Measurements from ENCODE around the gene TPRG1L. TPM values are rescaled to one million over a fixed set of nuclear protein-coding genes. Genes with fewer than 3 reads are reported as not detected.

The TPRG1L gene
- total and polyA plus RNA-seq, 10 of the 15 experiments (the other 5 are each of a cell fraction or from before 2014, with no cell fraction given), result 1.5 to 16.5 (median 8.0) TPM

- TF ChIP-seq, protein P1, sequence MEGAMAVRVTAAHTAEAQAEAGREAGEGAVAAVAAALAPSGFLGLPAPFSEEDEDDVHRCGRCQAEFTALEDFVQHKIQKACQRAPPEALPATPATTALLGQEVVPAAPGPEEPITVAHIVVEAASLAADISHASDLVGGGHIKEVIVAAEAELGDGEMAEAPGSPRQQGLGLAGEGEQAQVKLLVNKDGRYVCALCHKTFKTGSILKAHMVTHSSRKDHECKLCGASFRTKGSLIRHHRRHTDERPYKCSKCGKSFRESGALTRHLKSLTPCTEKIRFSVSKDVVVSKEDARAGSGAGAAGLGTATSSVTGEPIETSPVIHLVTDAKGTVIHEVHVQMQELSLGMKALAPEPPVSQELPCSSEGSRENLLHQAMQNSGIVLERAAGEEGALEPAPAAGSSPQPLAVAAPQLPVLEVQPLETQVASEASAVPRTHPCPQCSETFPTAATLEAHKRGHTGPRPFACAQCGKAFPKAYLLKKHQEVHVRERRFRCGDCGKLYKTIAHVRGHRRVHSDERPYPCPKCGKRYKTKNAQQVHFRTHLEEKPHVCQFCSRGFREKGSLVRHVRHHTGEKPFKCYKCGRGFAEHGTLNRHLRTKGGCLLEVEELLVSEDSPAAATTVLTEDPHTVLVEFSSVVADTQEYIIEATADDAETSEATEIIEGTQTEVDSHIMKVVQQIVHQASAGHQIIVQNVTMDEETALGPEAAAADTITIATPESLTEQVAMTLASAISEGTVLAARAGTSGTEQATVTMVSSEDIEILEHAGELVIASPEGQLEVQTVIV (IDR thresholded peaks at IDR 0.05; ENCODE audit: borderline replicate concordance, partially characterized antibody), result no peak
- TF ChIP-seq, protein P2, sequence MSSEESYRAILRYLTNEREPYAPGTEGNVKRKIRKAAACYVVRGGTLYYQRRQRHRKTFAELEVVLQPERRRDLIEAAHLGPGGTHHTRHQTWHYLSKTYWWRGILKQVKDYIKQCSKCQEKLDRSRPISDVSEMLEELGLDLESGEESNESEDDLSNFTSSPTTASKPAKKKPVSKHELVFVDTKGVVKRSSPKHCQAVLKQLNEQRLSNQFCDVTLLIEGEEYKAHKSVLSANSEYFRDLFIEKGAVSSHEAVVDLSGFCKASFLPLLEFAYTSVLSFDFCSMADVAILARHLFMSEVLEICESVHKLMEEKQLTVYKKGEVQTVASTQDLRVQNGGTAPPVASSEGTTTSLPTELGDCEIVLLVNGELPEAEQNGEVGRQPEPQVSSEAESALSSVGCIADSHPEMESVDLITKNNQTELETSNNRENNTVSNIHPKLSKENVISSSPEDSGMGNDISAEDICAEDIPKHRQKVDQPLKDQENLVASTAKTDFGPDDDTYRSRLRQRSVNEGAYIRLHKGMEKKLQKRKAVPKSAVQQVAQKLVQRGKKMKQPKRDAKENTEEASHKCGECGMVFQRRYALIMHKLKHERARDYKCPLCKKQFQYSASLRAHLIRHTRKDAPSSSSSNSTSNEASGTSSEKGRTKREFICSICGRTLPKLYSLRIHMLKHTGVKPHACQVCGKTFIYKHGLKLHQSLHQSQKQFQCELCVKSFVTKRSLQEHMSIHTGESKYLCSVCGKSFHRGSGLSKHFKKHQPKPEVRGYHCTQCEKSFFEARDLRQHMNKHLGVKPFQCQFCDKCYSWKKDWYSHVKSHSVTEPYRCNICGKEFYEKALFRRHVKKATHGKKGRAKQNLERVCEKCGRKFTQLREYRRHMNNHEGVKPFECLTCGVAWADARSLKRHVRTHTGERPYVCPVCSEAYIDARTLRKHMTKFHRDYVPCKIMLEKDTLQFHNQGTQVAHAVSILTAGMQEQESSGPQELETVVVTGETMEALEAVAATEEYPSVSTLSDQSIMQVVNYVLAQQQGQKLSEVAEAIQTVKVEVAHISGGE (CRISPR knock-in tag; IDR thresholded peaks at IDR 0.05), result no peak
- no peak for TF ChIP-seq IRF4 (IDR thresholded peaks at IDR 0.05; ENCODE audit: low read depth, low read length)
- no peak for TF ChIP-seq ZNF622 (IDR thresholded peaks at IDR 0.05)
- TF ChIP-seq, protein P3, sequence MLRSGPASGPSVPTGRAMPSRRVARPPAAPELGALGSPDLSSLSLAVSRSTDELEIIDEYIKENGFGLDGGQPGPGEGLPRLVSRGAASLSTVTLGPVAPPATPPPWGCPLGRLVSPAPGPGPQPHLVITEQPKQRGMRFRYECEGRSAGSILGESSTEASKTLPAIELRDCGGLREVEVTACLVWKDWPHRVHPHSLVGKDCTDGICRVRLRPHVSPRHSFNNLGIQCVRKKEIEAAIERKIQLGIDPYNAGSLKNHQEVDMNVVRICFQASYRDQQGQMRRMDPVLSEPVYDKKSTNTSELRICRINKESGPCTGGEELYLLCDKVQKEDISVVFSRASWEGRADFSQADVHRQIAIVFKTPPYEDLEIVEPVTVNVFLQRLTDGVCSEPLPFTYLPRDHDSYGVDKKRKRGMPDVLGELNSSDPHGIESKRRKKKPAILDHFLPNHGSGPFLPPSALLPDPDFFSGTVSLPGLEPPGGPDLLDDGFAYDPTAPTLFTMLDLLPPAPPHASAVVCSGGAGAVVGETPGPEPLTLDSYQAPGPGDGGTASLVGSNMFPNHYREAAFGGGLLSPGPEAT (IDR thresholded peaks at IDR 0.05; ENCODE audit: low read depth), result no peak
- TF ChIP-seq EZH2 (IDR thresholded peaks at IDR 0.05; ENCODE audit: borderline replicate concordance, control insufficient read depth, low read depth, low read length), result no peak
Observed at GRCh38 chr1:3612123-3612522, 12.7 kb upstream of the TPRG1L start (continued).

Data from GM12878 (cell line).